ENCODE data around the gene YIPF1.
"Not testable (repeated sequence)": the region's sequence is repeated elsewhere in the genome, so short reads cannot be mapped to it uniquely, and the experiment has no call there.

The YIPF1 gene

GRCh38 chr1:53837646-53837923, 52.0 kb downstream of the YIPF1 start:
- DNase-seq: no peak

DNA sequence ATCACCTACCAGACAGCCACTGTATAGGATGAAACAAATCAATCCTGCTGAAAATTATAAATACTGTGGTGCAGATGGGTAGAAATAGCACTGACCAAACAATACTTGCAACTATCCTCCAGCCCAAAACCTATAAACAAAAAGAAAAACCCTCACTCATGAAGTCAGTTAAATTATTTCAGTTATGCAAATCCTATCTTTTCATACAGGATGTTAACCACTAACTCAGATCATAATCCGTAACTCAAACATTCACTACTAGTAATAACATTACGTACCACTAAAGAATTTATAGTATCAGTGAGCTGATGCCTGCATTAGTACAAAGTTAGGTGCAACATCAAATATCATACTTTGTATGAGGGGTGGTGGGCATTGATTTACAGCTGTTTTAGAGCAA, 54.1 kb downstream of the YIPF1 start:
- no peak for DNase-seq

DNA sequence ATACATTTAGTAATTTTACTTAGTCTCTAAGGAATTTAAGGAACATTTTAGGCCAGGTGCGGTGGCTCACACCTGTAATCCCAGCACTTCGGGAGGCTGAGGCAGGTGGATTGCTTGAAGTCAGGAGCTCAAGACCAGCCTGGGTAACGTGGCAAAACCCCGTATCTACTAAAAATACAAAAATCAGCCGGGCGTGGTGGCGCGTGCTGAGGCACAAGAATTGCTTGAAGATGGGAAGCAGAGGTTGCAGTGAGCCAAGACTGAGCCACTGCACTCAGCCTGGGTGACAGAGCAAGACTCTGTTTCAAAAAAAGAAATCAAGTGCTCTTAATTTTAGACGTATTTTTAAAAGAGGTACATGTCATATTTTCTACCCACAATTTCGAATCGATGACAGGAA, 54.8 kb downstream of the YIPF1 start:
- no peak for DNase-seq

DNA sequence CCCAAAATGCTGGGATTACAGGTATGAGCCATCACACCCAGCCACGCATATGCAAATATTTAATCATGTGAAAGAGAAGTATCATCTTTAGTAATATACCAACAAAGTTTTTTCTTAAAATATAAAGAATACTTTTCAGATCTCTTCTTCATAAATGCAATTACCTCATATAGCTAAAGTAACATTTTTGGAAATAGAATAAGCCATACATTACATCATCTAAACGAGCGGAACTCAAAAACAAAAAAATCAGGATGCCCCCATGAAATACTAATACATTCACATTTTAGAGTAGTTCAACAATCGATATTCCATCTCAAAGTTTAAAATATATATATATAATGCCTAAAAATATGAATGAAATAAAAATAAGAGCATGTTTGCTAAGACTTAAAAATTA, 56.2 kb downstream of the YIPF1 start:
- DNase-seq: no peak

DNA sequence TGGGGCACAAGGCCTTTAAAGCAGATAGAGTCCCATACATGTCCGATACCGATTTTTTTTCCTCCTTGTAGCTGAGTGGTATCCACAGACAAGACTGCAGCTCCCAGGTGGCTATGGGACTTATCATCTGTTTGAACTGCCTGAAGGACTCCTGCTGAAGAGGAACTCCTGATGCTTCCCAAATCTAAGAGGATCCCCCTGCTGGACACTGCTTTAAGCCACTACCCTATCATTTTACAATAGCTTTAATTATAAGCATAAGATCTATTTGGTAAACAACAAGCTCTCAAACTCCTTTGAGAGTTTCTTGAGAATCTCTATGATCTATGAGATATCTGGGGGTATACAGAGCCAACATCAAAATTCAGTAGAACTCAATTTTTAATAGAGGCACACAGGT, 63.2 kb downstream of the YIPF1 start:
- DNase-seq: no peak

- no peak for DNase-seq
Observed at GRCh38 chr1:53825306-53825705, 64.3 kb downstream of the YIPF1 start.

DNA sequence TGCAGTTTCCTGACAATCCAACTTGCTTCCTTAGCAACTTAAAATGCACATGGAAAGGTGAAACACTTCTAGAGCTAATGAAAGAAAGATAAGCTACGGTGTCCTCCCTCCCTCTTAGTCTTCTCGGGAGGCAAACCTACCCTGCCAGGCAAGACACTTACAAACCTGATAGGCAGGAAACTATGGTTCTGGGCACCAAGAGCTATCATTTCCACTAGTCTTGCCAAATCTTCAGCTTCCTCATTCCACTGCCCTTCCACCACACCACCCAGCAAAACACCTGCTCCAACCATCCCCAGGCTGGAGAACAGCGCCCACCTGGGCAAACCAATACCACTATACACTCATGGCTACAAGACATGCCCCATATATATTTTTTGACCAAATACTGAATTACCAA, 66.7 kb downstream of the YIPF1 start:
- DNase-seq: no peak

DNA sequence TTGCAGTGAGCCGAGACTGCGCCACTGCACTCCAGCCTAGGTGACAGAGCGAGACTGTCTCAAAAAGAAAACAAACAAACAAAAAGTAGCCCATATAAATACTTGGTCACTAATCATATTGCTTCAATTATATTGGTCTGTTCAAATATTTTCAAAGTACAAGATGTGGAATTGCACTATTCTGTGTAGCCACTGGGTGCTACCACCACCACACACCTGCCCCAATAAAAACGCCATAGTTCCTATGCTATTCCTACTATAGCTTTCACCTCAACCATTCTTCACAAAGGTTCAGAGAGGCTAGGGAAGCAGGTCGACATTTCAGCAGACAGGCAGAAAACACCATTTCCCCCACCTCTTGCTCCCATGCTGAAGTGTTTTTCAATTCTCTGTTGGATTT, 68.2 kb downstream of the YIPF1 start:
- DNase-seq: no peak

DNA sequence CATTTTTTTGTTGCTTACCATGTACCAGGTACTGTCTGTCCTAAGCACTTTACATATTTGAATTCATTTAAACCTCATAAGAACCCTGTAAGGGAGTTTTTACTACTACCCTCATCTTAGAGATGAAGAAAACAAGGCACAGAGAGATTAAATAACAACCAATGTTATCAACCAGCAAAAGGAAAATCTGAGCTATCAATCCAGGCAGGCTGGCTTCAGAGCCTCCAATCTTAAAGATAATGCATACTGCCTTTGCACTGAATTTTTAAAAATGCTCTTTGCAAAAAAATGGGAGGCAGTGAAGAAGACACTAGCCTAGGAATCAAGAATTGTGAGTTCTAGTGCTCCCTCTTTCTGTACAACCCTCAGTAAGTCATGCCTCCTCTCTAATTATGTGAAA, 70.2 kb downstream of the YIPF1 start:
- no peak for DNase-seq

GRCh38 chr1:53816584-53816983, 73.0 kb downstream of the YIPF1 start:
- not testable (repeated sequence) for DNase-seq

DNA sequence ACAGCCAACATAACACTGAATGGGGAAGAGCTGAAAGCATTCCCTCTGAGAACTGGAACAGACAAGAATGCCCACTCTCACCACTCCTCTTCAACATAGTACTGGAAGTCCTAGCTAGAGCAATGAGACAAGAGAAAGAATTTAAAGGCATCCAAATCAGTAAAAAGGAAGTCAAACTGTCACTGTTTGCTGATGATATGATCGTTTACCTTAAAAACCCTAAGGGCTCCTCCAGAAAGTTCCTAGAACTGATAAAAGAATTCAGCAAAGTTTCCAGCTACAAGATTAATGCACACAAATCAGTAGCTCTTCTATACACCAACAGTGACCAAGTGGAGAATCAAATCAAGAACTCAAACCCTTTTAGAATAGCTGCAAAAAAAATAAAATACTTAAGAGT, 74.1 kb downstream of the YIPF1 start:
- DNase-seq: not testable (repeated sequence)

GRCh38 chr1:53811414-53811851, 78.2 kb downstream of the YIPF1 start:
- no peak for DNase-seq

DNA sequence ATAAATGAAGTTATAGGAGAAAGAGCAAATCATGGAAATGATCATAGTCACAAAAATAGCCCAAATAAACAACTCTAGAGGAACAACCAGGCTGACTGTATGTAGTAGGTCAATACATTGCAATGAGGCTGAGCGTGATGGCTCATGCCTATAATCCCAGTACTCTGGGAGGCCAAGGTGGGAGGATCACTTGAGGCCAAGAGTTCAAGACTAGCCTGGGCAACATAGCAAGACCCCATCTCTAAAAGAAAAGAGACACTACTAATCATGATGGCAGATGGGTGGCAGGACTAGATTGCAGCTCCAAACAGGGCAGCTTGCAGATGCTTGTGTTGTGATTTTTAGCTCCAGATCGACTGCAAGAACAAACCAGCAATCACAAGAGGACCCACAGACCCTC, 79.1 kb downstream of the YIPF1 start:
- no peak for DNase-seq

DNA sequence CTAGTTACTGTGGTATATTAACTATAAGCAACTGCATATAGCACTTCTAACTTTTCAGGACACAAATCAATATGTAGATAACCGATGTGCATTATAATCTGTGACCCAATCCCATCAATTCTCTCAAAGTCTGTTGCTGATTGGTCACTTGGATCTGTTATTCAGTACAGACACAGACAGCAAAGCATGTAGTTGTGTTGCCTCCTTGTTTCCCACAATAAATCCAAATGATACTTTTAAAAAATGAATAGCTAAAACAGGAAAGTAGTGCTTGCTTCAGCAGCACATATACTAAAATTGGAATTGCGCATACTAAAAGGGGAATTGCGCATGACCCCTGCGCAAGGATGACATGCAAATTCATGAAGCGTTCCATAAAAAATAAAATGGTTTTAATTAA, 79.6 kb downstream of the YIPF1 start:
- no peak for DNase-seq

DNA sequence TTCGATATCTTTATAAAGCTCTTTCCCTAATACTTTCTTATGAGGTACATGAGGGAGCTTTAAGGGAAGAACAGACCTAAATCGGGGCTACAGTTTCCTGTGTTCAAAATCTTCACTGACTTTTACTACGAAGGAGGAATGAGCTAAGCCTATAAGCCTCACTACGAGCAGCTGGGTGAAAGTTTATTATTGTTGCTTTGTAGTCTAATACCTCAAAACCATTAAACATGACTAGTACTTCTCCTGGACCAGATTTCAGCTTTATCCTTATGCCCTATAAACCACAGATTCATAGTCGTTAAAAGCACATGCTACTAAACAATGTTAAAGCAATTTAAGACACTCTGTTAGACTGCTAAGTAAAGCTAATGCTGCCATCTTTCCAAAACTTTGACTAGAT, 81.7 kb downstream of the YIPF1 start:
- no peak for DNase-seq

DNA sequence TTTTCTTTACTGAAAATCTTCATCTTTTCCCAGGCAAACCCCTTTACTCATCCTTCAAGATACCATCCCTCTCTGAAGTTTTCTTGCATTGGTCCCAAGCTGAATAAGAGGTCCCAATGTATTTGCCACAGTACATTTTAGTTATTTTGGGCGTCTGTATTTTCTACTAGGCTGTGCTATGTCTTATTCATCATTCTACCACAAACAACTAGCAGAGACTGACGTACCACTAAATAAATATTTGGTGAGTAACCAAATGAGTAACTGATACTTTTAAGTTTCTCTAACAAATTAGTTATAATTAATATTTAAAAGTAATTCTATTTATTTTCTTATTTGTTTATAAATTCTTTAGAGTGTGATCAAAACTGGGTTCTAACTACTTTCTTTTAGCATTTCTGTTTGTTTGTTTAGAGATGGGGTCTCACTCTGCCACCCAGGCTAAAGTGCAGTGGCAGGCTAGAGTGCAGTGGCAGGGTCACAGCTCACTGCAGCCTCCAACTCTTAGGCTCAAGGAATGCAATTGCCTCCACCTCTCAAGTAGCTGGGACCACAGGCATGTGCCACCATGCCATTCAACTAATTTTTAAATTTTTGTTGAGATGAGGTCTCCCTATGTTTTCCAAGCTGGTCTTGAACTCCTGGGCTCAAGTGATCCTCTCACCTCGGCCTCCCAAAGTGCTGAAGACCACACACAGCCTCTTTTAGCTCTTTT, 84.6 kb downstream of the YIPF1 start:
- no peak for DNase-seq

- no peak for DNase-seq
Observed at GRCh38 chr1:53804181-53804580, 85.4 kb downstream of the YIPF1 start.
